NCI-H187 (cell line): Measurements from ENCODE around the gene GLI2.

Experiments used
- DNase-seq, 2 experiments: peaks; one replicate each; lab custom pipeline; 2025; lab: John Stamatoyannopoulos, UW

Gene GLI2

DNA sequence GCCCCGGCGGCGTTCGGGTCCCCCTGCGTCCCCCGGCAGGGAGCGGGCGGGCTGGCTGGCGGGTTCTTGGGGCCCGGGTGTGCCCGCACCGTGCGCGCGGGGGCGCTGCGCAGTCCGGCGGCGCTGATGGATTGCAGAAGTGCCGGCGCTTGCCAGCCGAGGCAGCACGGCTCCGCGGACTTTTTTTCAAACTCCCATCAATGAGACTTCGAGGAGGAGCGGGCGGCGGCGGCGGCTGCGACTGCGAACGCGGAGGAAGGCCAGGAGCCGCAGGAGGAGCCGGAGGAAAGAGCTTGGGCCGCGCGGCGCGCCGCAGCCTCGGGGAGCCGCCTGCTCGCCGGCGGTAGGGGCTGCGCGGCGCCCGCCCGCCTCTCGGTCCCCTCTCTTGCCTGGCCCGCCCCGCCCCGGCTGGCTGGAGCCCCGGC lies at the start of gene GLI2:
Gene GLI2, plus strand, starts transcription at position 123 of the 425 bp plus-strand sequence. CDS start 61,453 bp downstream, outside the sequence.
- DNase-seq, result no peak

DNA sequence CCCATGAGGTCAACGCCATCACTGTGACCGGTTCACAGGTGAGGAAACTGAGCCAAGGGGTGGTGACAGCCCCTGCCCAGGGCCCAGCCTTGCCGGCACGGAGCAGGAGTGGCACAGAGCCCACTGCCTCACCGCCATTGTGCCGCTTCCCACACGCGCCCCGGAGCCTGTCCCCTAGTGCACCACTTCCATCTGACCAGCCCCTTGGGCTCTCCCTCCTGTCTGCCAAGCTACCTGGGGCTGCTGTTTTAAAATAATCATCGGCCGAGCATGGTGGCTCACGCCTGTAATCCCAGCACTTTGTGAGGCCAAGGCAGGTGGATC lies 49.7 kb upstream of the GLI2 start:
- no peak for DNase-seq

DNA sequence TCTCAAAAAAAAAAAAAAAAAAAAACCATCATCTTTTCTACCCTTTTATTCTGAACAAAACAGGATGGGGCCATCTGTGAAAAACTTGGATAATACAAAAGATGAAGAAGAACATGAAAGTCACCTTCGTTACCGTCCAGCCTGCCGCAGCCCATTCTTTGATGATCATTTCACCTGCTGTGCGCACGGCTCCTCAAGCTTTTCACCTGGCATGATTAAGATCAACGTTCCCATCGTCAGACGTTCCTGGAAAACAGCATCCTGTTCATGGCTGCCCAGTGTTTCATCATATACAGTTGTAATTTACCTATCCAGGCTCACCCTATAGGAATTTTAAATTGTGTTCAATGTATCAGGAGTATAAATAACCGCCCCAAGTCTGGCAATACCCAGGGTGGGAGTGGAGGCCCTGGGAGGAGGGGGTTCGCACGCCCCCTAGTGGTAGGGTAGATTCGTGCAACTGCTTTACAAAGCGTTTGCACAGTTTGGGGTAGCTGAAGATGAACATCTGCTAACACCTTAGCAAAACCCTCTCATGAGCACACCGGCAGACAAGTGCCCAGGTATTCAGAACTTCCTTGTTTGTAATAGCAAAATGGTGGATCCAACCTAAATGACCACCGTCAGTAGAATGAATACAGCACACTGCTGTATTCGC lies 49.0 kb upstream of the GLI2 start:
- DNase-seq, result no peak

DNA sequence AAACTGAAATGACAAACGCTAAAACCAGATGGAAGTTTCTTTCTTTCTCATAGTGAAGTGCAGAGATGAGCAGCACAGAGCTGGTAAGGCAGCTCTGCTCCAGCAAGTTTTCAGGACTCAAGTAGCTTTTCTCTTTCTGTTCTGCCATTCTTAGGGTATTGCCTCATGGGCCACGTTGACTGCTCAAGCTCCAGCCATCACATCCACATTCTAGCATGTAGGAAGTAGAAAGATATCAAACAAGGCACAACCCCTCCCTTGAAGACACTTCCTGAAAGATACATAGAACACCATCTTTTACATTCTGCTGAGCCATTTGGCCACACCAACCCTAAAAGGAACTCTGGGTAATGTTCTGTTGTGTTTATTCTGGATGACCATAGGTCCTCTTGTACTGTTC lies 48.5 kb upstream of the GLI2 start:
- no peak for DNase-seq

DNA sequence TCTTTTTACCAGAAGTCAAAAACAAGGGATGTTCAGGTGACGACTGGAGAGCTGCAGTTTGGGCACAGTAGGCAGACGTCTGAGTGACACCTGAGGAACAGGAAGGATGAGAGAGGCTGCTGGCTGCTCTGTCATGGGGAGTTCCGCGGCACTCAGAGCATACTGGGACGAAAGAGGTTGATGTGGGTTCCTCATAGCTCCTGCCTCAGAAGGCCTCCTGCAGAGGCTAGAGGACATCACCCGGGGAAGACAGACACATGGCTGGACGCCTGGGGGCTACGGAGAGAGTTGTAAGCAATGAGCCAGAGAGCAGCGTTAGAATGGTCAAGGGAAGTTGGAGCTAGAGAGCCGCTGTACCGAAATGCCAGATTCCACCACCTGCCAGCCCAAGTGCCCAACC lies 45.1 kb upstream of the GLI2 start:
- no peak for DNase-seq

DNA sequence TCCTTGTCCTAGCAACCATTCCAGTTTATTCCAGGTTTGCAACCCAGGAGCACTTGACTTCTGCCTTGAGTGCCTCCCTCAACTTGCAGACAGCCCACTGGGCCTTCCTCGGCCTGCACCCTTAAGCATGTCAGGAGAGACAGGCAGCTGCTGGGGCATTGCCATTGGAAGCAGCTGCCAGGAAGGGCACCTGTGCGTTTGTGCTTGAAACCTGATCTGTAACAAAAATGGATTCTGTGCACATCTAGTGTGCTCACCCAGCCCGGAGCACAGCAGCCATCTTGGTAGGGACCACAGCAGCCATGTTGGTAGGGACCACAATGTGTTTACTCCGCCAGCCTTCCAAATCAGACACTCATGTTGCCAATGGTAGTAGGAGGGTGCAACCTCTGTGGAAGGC lies 44.3 kb upstream of the GLI2 start:
- no peak for DNase-seq

DNA sequence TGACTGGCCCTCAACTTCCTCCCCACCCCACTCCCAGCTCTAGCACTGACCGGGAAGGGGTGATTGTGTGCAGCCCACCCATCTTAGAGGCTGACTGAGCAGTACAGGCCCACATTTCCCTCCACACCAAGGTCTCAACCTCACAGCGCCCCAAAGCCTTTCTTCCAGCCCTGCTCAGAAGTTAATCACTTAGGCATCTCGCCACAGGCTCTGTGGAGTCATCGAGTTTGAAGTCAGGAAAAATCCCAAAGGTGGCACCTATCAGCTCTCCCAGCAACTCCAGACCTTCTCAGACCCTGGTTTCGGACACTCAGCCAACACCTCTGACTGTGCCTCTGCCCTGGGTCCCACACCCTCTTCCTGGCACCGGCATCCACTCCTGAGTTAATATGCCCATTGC lies 43.0 kb upstream of the GLI2 start:
- no peak for DNase-seq

DNA sequence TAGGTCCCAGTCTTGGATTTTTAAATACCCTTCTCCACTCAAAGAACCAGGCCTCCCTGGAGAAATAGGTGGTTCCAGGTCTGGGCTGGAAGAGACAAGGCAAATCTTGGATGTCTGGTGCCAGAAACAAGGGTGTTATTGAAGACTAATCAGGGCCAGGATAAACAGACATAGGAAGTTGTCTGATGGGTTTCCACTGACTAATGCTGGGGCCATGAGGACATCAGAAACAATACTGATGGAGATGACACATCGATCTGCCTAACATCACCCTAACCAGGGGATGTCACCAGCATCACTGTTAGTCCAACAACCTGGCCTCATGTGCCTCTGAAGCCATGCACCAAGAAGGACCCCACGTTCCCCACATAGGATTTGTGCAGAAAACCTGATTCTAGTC lies 42.5 kb upstream of the GLI2 start:
- no peak for DNase-seq

DNA sequence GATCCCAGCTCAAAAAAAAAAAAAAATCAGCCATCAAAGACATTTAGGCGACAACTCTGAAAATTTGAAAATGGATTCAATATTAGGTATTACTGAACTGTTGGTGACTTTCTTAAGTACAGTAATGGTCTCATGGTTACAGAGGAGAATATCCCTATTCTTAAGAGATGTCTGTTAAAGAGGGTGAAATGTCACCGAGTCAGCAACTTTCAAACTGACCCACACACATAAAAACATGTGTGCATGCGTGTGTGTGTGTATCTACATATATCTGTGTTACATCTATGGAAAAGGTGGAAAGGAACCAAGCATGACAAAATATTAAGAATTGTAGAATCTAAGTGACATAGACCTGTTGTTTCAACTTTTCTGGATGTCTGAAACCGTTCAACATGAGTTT lies 41.6 kb upstream of the GLI2 start:
- DNase-seq, result no peak

DNA sequence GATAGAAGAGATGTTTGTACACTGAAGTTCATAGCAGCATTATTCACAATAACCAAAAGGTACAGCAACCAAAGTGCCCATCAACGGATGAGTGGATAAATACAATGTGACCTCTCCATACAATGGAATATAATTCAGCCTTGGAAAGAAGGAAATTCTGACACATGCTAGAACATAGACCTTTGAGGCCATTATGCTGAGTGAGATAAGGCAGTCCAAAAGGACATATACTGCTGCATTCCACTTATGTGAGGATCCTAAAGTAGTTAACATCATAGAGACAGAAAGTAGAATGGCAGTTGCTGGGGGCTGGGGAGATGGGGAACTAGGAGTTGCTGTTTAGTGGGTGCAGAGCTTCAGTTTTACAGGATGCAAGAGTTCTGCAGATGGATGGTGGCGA lies 38.2 kb upstream of the GLI2 start:
- DNase-seq, result no peak

DNA sequence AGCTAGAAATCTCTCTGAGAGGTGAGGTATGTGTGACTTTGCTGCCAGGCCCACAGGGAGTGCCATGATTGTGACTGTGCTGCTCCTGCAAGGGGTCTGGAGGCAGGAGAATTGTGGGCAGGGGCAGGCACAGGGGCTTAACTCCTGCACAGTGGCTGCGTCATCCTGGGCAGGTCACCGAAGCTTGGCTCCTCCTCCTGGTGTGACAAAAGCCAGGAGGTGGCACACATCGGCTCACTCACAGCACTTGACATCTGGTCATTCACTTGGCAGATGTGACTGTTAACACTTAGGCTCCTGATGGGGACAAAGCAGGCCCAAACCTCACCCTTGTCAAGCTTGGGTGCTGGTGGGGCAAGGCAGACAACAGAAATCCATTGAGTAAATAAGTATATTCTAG lies 36.4 kb upstream of the GLI2 start:
- no peak for DNase-seq

DNA sequence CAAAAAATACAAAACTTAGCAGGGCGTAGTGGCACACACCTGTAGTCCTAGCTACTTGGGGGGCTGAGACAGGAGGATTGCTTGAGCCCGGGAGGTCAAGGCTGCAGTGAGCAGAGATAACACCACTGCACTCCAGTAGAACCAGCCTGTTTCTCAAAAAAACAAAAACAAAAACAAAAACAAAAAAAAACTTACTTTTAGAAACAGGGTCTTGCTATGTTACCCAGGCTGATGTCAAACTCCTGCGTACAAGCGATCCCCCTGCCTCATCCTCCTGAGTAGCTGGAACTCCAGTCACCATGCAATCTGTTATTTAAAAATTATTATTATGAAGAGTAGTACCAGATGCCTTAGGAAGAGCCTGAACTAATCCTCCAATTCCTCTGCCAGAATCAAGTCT lies 35.0 kb upstream of the GLI2 start:
- no peak for DNase-seq

DNA sequence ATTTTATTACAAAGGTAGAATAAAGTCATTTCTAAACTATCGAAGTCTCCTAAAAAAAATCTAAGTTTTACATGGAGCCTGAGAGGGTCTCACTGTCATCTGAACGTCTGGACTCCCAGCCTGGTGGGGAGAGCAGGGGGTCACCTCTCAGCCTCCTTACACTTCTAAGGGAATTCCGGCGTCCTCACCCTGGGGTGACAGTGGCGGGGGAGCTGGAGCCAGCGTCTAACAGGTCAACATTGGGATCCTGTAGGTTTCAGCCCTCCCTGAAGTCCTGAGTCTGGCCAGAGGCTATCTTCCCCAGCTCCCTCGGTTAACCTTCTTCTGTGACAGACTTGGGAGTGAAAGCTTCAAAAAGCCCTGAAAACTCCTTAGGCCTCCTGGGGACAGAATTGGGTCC lies 34.6 kb upstream of the GLI2 start:
- no peak for DNase-seq

DNA sequence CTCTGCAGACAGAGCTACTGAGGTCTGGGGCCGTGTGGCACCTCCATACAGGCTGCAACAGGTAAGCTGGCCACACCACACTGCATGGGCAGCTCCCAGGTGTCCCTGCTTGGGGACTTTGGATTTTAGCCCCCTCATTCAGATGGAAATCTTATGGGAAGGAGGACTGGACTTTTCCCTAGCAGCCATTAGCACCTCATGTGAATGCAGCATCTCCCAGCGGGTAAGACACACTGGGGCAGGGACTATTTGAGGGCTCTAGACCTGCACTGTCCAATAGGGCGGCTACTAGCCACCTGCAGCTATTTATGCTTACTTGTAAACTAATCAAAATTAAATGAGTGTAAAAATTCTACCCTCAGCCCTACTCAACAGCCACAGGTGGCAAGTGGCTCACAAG lies 34.2 kb upstream of the GLI2 start:
- DNase-seq, result no peak

DNA sequence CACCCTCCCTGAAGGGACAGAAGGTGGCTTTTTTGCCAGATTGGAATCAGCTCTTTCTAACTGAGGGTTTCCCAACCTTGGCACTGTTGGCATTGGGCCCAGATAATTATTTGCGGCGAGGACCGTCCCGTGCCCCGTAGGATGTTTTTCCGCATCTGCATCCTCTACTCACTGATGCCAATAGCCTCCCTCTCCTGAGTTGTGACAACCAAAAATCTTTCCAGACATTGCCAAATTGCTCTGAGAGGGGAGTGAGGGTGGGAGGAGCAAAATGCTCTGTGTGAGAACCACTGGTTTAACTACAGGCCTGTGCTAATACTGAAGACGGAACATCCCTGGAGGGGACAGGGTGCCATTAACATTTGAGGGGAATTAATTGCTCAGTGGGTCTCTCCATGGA lies 33.6 kb upstream of the GLI2 start:
- no peak for DNase-seq

DNA sequence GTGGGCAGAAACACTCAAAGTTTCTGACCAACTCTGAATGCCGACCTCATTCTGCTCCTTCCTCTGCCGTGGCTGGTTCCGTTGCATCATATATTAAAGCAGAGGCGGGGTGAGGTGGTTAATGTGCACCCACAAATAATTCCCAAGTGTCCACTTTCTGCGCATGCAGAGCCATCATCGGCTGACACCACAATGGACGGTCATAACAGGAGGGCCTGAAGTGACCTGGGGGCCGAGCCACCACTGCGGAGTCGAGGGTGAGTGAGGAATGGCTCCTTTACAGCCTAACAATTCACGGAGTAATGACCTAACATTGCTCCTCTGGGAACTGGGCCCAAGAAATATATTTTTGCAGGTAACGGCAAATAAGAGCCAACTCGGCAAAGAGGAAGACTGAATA lies 32.9 kb upstream of the GLI2 start:
- DNase-seq, result no peak

DNA sequence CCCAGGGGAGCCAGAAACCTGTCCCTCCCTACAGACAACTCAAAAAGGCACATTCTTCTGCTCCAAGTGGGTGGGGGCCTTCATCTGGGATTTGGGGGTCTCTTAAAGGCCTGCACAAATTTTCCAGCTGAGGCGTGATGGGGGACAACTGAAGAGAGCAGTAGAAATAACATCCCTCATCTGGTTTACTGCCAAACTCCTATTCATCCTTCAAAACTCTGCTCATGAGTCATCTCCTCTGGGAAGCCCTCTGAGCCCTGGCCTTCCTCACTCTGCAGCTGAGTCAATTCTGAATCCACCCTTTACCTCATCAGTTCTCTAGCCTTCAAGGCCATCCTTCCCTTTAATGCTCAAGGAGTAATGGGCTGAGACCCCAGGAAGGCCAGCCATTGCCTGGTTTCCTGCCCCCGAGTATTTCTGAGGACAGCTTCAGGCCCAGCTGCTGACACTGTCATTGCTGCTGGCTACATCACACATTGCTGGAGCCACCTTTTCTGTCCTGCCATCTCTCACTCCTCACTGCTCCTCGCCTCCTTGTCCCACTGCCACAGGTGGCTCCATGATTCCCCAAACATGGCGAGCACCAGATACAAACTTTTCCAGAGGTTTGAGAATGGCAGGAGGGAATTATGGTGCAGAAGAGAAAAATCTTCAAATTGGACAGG lies 32.2 kb upstream of the GLI2 start:
- DNase-seq, result no peak

DNA sequence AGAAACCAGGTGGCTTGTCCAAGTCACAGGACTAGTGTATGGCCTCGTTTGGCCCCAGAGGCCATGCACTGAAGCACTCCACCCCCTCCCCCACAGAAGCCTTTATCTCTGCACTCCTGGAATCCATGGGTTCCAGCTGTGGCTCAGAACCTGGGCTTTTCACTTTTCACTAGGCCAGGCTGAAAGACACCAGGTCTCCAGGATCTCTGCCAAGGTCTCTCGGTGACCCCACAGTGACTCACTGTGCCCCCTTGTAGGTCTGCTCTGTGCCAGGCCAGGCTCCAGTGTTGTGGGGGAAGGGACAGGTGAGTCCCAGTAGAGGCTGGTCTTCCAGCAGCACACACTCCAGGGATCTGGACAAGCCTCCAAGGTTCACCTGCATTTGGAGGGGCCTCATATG lies 31.0 kb upstream of the GLI2 start:
- no peak for DNase-seq

DNA sequence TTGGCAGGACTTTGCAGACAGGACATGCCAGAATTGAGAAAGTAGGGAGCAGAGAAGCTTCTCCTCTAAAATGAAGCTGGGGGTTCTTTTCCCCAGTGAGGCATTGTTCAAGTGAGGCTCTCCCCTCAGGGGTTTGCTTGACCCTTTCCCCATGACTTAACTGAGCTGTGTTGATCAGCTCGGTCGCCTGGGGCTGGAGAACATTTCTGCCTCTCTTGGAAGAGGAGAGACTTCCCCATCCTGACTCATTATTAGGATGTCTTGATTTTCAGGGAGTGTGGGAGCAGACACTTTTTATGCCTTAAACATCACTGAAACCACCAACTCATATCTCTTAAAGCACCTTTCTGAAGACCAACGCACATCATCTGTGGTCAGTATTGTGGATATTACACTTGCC lies 27.9 kb upstream of the GLI2 start:
- DNase-seq, result no peak

DNA sequence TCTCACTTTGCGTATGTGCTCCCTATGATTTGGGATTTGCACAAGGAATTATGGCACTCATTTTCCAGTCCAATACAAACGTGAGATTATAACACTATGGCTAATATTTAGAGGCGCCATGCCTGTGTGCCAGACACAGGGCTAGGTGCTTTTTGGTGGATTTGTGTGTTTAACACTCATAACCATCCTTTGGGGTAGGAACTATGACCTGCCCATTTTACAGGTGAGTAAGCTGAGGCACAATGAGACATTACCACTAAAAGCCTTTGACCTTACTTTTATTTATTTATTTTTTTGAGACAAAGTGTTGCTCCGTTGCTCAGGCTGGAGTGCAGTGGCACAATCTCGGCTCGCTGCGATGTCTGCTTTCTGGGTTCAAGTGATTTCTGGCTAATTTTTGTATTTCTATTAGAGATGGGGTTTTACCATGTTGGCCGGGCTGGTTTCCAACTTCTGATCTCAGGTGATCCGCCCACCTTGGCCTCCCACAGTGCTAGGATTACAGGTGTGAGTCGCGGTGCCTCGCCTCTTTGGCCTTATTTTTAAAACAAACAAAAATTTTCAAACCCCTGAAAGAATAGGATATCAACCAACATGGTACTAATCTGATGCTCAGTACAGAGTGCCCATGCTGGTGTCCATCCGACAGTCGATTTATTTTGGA lies 26.6 kb upstream of the GLI2 start:
- no peak for DNase-seq

DNA sequence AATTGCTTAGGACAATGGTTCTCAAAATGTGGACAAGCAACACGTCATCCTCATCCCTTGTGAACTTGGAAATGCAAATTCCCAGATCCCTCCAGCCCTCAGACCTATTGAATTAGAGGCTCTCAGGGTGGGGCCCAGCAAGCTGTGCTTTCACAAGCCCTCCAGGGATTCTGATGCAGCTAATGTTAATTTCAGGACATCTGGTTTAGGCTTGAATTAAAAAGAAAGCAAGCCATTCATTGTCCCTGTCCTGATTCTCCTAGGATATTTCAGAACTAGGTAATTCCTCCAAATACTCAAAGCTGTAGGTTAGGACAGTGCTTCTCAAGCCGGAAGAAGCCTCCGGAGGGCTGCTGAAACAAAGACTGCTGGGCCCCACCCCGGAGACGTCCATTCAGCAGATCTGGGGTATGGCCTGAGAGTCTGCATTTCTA lies 26.0 kb upstream of the GLI2 start:
- no peak for DNase-seq

DNA sequence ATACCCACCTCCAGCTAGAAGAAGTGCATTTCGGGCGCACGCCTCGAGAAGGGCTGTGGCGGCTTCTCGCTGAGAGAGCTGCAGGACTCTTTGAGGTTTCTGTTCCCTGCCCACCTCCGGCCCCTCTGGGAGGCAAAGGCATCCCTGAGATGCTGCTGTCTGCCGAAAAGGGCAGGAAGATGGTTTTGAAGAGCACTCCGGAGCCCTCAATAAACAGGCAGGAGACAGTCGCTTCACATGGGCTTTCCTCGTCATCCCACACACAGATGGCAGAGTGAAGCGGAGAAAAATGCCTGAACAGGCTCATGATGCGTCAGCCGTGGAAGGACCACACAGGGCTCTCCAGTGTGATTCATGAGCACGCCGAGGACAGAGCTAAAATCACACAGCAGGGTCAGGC lies 25.4 kb upstream of the GLI2 start:
- peak in 1 of 2 experiments; percentile 5 for DNase-seq

DNA sequence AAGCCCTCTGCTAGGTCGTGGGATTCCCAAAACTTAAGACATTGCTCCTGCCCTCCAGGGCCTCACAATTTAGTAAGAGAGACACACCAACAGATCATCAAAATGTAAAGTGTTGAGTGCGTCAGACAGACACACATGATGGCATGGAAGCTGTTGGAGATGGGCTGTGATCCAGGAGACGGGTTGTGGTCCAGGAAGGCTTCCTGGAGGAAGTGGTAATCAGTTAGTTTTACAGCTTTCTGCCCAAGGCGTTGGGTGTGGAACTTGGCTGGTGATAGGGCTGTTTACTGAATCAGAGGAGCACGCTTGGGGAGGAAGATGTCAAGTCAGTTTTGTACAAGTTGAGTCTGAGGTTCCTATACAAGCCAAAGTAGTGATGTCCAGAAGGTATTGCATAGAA lies 24.0 kb upstream of the GLI2 start:
- no peak for DNase-seq

DNA sequence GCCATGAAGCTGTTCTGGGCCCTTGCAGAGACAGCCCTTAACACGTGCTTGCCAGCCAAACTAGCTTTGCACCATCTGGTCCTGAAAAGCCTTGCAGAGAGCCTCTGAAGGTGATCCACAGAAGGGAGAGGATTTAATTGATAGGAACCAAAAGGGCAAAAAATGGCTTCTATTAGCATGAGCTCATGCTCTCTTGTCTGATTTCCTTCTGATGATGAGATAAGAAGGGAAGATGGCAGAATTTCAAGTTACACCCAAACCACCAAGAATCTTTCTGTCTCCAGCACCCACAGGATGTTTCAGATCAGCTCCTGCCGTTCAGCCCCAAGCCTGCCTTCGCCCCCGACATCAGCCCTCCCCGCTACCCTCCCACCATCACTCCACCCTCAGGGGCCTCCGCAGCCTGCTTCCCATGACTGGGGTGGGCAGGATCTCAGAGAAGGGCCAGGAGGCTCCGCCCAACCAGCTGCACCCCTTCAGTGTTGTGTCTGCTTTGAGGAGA lies 23.4 kb upstream of the GLI2 start:
- no peak for DNase-seq
